WERI-Rb-1 (cell line): Measurements from ENCODE around the gene SFXN4.

Experiments used
- DNase-seq: peaks from one replicate; pipeline ENCODE4 v3.0.0-alpha.2; 2020
- H3K27ac ChIP-seq: fragments of 250-450 bp; sonication (Bioruptor Pico); 2 replicates; pipeline ENCODE4 v1.5.1; 2020; ENCODE audit warnings: mild to moderate bottlenecking, moderate library complexity
- H3K27me3 ChIP-seq: fragments of 250-450 bp; sonication (Bioruptor Pico); 2 replicates; pipeline ENCODE4 v1.5.1; 2021; ENCODE audit warnings: mild to moderate bottlenecking, low read depth, moderate library complexity; ENCODE audit not compliant: insufficient read depth, severe bottlenecking
- H3K36me3 ChIP-seq: fragments of 250-450 bp; sonication (Bioruptor Pico); 2 replicates; pipeline ENCODE4 v1.5.1; 2020; ENCODE audit warnings: mild to moderate bottlenecking, moderate library complexity
- H3K4me3 ChIP-seq: 2 replicates; pipeline ENCODE4 v1.5.1; 2011; ENCODE audit warnings: low read depth, mild to moderate bottlenecking, control low read depth, low read length
- H3K9me3 ChIP-seq: fragments of 250-450 bp; sonication (Bioruptor Pico); 2 replicates; pipeline ENCODE4 v1.5.1; 2021; ENCODE audit warnings: mild to moderate bottlenecking, moderate library complexity; ENCODE audit not compliant: severe bottlenecking
- CTCF ChIP-seq: IDR thresholded peaks from 2 replicates; pipeline ENCODE4 v1.5.1; 2011; ENCODE audit warnings: low read depth, mild to moderate bottlenecking, control low read depth, inconsistent platforms, low read length

The SFXN4 gene

GRCh38 chr10:119165171-119166117 is at the start of gene SFXN4:
TSS of gene SFXN4 (minus strand) at chr10:119165714. CDS start at chr10:119165647, 67 bp downstream.
- no peaks in the 10 kb centered on the region for H3K27me3 ChIP-seq
- peak; percentile 82 for DNase-seq
- peak within 1 kb of the TSS; percentile 87 for H3K4me3 ChIP-seq
- no peak for TF ChIP-seq CTCF
- H3K27ac ChIP-seq, result peak within 1 kb of the TSS; percentile 91
- no peaks in the 10 kb centered on the region for H3K9me3 ChIP-seq
- H3K36me3 ChIP-seq, result peaks cover 58% of the 10 kb centered on the region

- peak; percentile 32 for DNase-seq
Observed at GRCh38 chr10:119211625-119212441, 46.3 kb upstream of the SFXN4 start.

GRCh38 chr10:119211176-119211575 is 45.7 kb upstream of the SFXN4 start:
- Histone ChIP-seq H3K4me3 (peak overlapping the region; percentile 9; the same call in 1 of the 2 replicates), H3K9me3 (no peaks in the 10 kb centered on the region), H3K27ac (peak overlapping the region; percentile 80), H3K36me3 (no peaks in the 10 kb centered on the region; the same call in 1 of the 2 replicates), H3K27me3 (no peaks in the 10 kb centered on the region)
- no peak for TF ChIP-seq CTCF
- DNase-seq, result no peak

More at GRCh38 chr10:119211625-119212441, 46.3 kb upstream of the SFXN4 start:
- Histone ChIP-seq H3K9me3 (no peaks in the 10 kb centered on the region), H3K27me3 (no peaks in the 10 kb centered on the region), H3K4me3 (peak overlapping the region; percentile 9), H3K27ac (peak overlapping the region; percentile 80), H3K36me3 (no peaks in the 10 kb centered on the region; the same call in 1 of the 2 replicates)
- no peak for TF ChIP-seq CTCF

- H3K27me3 ChIP-seq, result no peaks in the 10 kb centered on the region
- no peak for DNase-seq
- H3K4me3 ChIP-seq, result no peak overlapping the region
- H3K36me3 ChIP-seq, result no peaks in the 10 kb centered on the region; the same call in 1 of the 2 replicates
- H3K27ac ChIP-seq, result peak overlapping the region; percentile 80
- TF ChIP-seq CTCF, result no peak
- H3K9me3 ChIP-seq, result no peaks in the 10 kb centered on the region
Observed at GRCh38 chr10:119210633-119211032, 45.1 kb upstream of the SFXN4 start.

GRCh38 chr10:119209736-119210355 is 44.3 kb upstream of the SFXN4 start:
- H3K27ac ChIP-seq, result peak overlapping the region; percentile 80

More at GRCh38 chr10:119209736-119210355, 44.3 kb upstream of the SFXN4 start:
- Histone ChIP-seq H3K36me3 (no peaks in the 10 kb centered on the region; the same call in 1 of the 2 replicates), H3K4me3 (peak overlapping the region; percentile 54), H3K27me3 (no peaks in the 10 kb centered on the region), H3K9me3 (no peaks in the 10 kb centered on the region)
- TF ChIP-seq CTCF, result no peak
- DNase-seq, result no peak
